Keratinocyte (primary cell): ENCODE data around the gene SMARCD3. TPM values are rescaled to one million over a fixed set of nuclear protein-coding genes. Genes with fewer than 3 reads are reported as not detected.

ENCODE experiments used
- DNase-seq: peaks from one replicate; pipeline ENCODE4 v3.0.0-alpha.2; 2011; ENCODE audit warnings: low read depth, missing footprints, low spot score
- FAIRE-seq: peaks from 2 replicates; lab custom pipeline; 2011; peaks lifted over from hg19 to GRCh38; lab: Jason Lieb, UNC
- H2AFZ ChIP-seq: 2 replicates; pipeline ENCODE4 v1.6.0; 2012; ENCODE audit warnings: low read length, control low read depth, inconsistent platforms; ENCODE audit not compliant: control insufficient read depth
- H3K27ac ChIP-seq: 2 replicates; pipeline ENCODE4 v1.5.1; 2011; ENCODE audit warnings: low read length; ENCODE audit not compliant: control insufficient read depth, insufficient read depth
- H3K27me3 ChIP-seq: 3 replicates; pipeline ENCODE4 v1.6.0; 2011; ENCODE audit warnings: low read length; ENCODE audit not compliant: control insufficient read depth, insufficient read depth; ENCODE audit errors: extremely low read depth
- H3K36me3 ChIP-seq, 2 experiments: 2 replicates in 1 of 2; 3 replicates in 1 of 2; pipeline ENCODE4 v1.5.1; 2011; ENCODE audit warnings: low read length in 2 of 2, mild to moderate bottlenecking in 1 of 2; ENCODE audit not compliant: control insufficient read depth in 2 of 2, insufficient read depth in 2 of 2; ENCODE audit errors: extremely low read depth in 1 of 2
- H3K4me1 ChIP-seq: 3 replicates; pipeline ENCODE4 v1.5.1; 2011; ENCODE audit warnings: low read length; ENCODE audit not compliant: control insufficient read depth, insufficient read depth; ENCODE audit errors: extremely low read depth
- H3K4me2 ChIP-seq: 3 replicates; pipeline ENCODE4 v1.6.0; 2011; ENCODE audit warnings: low read depth, low read length; ENCODE audit not compliant: control insufficient read depth, insufficient read depth; ENCODE audit errors: extremely low read depth
- H3K4me3 ChIP-seq, 3 experiments: fragments of 200-600 bp in 1 of 3; sonication (generic) in 1 of 3; 2 replicates in 2 of 3; 3 replicates in 1 of 3; pipeline ENCODE4 v1.5.1; 2011 to 2016; ENCODE audit warnings: low read length in 3 of 3, mild to moderate bottlenecking in 3 of 3, control low read depth in 2 of 3, inconsistent platforms in 1 of 3, low read depth in 1 of 3, mixed read lengths in 1 of 3, mixed run types in 1 of 3, moderate library complexity in 1 of 3; ENCODE audit not compliant: control insufficient read depth in 2 of 3, insufficient read depth in 2 of 3; ENCODE audit errors: extremely low read depth in 1 of 3
- H3K79me2 ChIP-seq: 2 replicates; pipeline ENCODE4 v1.6.0; 2012; ENCODE audit warnings: low read length; ENCODE audit not compliant: control insufficient read depth, insufficient read depth
- H3K9ac ChIP-seq: 3 replicates; pipeline ENCODE4 v1.6.0; 2011; ENCODE audit warnings: low read length; ENCODE audit not compliant: control insufficient read depth, insufficient read depth; ENCODE audit errors: extremely low read depth
- H3K9me1 ChIP-seq: 3 replicates; pipeline ENCODE4 v1.6.0; 2011; ENCODE audit warnings: low read length; ENCODE audit not compliant: control insufficient read depth, insufficient read depth; ENCODE audit errors: extremely low read depth
- H3K9me3 ChIP-seq: 2 replicates; pipeline ENCODE4 v1.5.1; 2012; ENCODE audit warnings: low read depth, low read length; ENCODE audit not compliant: control insufficient read depth
- H4K20me1 ChIP-seq: 3 replicates; pipeline ENCODE4 v1.6.0; 2011; ENCODE audit warnings: low read length; ENCODE audit not compliant: control insufficient read depth, insufficient read depth; ENCODE audit errors: extremely low read depth
- EZH2 ChIP-seq: IDR thresholded peaks from one replicate; pipeline ENCODE4 v1.6.1; 2012; ENCODE audit warnings: inconsistent platforms, mild to moderate bottlenecking, low read length, moderate library complexity
- dilution Hi-C: fragments of 300-500 bp; cut with MboI; formaldehyde crosslinking; loops from one replicate; pipeline ENCODE4 v1.7.0; 2020; ENCODE audit warnings: low sequenced_read_pairs; ENCODE audit not compliant: extremely low pct_ligation_motif_present
- polyA plus RNA-seq, 5 experiments: library from polyadenylated mRNA; depleted of rRNA in 3 of 5; stranded (reverse) in 3 of 5; stranded (forward) in 1 of 5; unstranded in 1 of 5; fragments of >200 nt; gene quantifications; 1 replicate in 1 of 5; 2 replicates in 3 of 5; 3 replicates in 1 of 5; pipeline versions ENCODE4 v1.2.1 to v1.2.3, GENCODE V29; 2011 to 2012; ENCODE audit warnings: missing spikeins in 2 of 5, low read depth in 1 of 5, low replicate concordance in 1 of 5
- TF ChIP-seq, protein P1 (sequence below), 3 experiments: IDR thresholded peaks in 1 of 3; conservative IDR thresholded peaks in 1 of 3; optimal IDR thresholded peaks in 1 of 3; 2 replicates in 2 of 3; 3 replicates in 1 of 3; pipeline versions ENCODE3 to v1.5.1; 2011; ENCODE audit warnings: low read length in 3 of 3, mild to moderate bottlenecking in 3 of 3, moderate library complexity in 2 of 3, control low read depth in 1 of 3, inconsistent platforms in 1 of 3; ENCODE audit not compliant: insufficient read depth in 2 of 3; ENCODE audit errors: extremely low read depth in 1 of 3

Gene SMARCD3
- polyA plus RNA-seq, 1 donor (not counting 4 experiments of a cell fraction or from before 2014, with no cell fraction given) = 3.0 TPM

DNA sequence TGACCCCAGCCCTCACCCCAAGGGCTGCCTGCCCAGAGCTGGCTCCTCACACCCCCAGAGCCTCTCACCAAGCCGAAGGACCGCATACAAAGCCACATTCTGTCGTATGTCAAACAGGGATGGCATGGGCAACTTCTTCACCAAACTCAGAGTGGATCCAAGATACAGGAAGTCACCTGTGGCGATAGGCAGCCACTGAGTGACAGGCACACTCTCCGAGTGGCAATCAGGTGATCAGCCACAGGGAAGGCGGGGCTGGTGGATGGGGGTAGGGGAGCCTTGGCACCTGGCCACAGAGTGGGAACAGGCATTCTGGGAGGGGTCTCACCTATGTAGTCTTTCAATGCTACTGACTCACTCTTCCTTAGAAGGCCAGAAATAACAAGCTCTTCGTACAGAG is 54.3 kb downstream of the SMARCD3 start:
- FAIRE-seq (no peak), DNase-seq (no peak)
- Histone ChIP-seq H3K27ac (no peak overlapping the region), H4K20me1 (no peaks in the 10 kb centered on the region), H3K27me3 (peaks cover 41% of the 10 kb centered on the region), H3K9ac (no peak overlapping the region), H3K9me3 (no peaks in the 10 kb centered on the region), H3K4me3 (no peak overlapping the region), H3K36me3 (no peaks in the 10 kb centered on the region), H3K79me2 (no peaks in the 10 kb centered on the region), H3K9me1 (no peaks in the 10 kb centered on the region), H3K4me1 (no peaks in the 10 kb centered on the region), H3K4me2 (no peak overlapping the region), H2AFZ (no peak overlapping the region)
- TF ChIP-seq, protein P1, sequence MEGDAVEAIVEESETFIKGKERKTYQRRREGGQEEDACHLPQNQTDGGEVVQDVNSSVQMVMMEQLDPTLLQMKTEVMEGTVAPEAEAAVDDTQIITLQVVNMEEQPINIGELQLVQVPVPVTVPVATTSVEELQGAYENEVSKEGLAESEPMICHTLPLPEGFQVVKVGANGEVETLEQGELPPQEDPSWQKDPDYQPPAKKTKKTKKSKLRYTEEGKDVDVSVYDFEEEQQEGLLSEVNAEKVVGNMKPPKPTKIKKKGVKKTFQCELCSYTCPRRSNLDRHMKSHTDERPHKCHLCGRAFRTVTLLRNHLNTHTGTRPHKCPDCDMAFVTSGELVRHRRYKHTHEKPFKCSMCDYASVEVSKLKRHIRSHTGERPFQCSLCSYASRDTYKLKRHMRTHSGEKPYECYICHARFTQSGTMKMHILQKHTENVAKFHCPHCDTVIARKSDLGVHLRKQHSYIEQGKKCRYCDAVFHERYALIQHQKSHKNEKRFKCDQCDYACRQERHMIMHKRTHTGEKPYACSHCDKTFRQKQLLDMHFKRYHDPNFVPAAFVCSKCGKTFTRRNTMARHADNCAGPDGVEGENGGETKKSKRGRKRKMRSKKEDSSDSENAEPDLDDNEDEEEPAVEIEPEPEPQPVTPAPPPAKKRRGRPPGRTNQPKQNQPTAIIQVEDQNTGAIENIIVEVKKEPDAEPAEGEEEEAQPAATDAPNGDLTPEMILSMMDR (optimal IDR thresholded peaks at IDR 0.05 in 1 of 3, IDR thresholded peaks at IDR 0.05 in 1 of 3, conservative IDR thresholded peaks at IDR 0.05 in 1 of 3; ENCODE audit: extremely low read depth in 1 of 3, insufficient read depth in 2 of 3, low read length in 3 of 3) = no peak
- TF ChIP-seq EZH2 = no peak
- dilution Hi-C loops = no loop called here

DNA sequence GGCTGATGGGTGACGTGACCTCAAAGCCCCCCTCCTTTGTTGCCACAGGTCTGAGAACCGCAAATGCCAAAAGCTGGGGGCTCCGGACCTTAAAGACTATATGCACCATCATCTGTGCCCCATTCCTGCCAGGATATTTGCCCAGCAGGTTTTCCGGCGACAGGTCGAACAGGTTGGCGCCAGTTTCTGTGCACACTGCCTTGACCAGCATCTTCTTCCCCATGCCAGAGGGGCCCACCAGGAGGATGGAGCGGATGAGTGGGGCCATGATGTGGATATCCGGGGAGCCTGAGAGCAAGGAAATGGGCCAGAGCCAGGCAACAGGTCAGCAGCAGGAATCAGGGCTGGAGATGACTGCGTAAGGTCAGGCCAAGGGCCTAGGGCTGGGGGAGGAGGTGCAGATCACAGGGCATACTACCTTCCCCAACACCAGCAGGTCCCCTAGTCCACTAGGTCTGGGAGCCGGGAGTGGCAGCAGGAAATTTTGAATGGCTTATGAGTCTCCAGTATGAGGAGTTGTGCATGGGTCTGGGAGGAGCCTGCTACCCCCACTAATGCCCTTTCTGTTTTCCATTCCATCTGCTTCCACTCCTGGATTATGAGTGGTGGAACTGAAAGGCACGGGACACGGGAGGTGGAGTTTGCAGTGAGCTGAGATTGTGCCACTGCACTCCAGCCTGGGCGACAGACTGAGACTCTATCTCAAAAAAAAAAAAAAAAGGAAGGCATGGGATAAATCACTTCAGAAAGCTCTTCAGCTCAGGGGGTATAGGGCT is 55.1 kb downstream of the SMARCD3 start:
- no peaks in the 10 kb centered on the region for H3K79me2 ChIP-seq
- no peaks in the 10 kb centered on the region for H3K9me3 ChIP-seq
- H3K4me3 ChIP-seq = no peak overlapping the region
- H3K9me1 ChIP-seq = no peaks in the 10 kb centered on the region
- no peak overlapping the region for H3K4me2 ChIP-seq
- dilution Hi-C loops = no loop called here
- H4K20me1 ChIP-seq = no peaks in the 10 kb centered on the region
- no peaks in the 10 kb centered on the region for H3K36me3 ChIP-seq
- H3K4me1 ChIP-seq = no peaks in the 10 kb centered on the region
- peaks cover 36% of the 10 kb centered on the region for H3K27me3 ChIP-seq
- H3K27ac ChIP-seq = no peak overlapping the region
- H2AFZ ChIP-seq = no peak overlapping the region
- DNase-seq (no peak), FAIRE-seq (no peak)
- H3K9ac ChIP-seq = no peak overlapping the region
- no peak for TF ChIP-seq EZH2
